HG03571 (cell line): ENCODE results near the gene NFKBIZ.
A peak's percentile ranks its signal among the peaks of the same experiment; 100 is the strongest.
"Not testable (repeated sequence)": the region's sequence is repeated elsewhere in the genome, so short reads cannot be mapped to it uniquely, and the experiment has no call there.

ENCODE experiments used
- ATAC-seq: cut with Tn5 transposase; IDR thresholded peaks from one replicate; pipeline ENCODE4 v1.9.1; 2021; ENCODE audit not compliant: unreplicated experiment

The NFKBIZ gene

GRCh38 chr3:101868534-101869464, 19.5 kb downstream of the NFKBIZ start:
- no peak for ATAC-seq

GRCh38 chr3:101870138-101870537, 20.8 kb downstream of the NFKBIZ start:
- ATAC-seq, result no peak

DNA sequence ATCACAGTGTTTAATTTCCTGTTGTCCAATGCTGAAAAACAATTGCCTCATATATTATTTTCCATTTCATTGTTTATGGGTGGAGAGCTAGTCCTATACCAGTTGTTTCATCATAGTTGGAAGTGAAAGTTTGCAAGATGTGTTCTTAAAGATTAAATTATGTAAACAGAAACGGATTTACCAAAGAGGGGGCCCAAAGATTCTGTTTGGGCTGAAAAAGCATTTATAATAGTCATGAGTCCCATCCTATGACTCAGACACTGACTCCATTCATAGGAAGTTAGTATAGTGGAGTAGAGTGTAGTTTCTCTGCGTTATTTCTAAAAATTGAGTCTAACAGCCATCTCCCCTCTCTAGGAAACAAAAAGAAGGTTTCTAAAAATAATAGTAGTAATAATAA, 24.3 kb downstream of the NFKBIZ start:
- ATAC-seq, result no peak

GRCh38 chr3:101876142-101876541, 26.8 kb downstream of the NFKBIZ start:
- no peak for ATAC-seq

- no peak for ATAC-seq
Measured at GRCh38 chr3:101878589-101878988, 29.3 kb downstream of the NFKBIZ start.

DNA sequence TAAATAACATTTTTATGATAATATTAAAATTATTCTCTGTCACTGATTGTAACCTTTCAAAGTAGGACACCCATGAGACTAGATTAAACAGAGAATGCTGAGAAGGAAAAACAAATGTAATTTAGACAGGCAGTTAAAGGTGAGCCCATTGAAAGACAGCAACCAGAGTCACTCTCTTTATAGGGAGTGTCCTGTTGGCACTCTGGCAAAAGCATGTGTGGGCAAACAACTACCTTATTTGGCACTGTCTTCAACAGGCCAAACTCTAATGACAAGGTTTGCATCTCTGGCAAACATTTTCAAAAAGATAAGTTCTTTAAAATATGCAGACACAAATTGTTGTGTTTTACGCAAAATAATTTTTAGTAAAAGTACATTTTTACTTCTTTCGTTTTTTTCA, 29.8 kb downstream of the NFKBIZ start:
- no peak for ATAC-seq

DNA sequence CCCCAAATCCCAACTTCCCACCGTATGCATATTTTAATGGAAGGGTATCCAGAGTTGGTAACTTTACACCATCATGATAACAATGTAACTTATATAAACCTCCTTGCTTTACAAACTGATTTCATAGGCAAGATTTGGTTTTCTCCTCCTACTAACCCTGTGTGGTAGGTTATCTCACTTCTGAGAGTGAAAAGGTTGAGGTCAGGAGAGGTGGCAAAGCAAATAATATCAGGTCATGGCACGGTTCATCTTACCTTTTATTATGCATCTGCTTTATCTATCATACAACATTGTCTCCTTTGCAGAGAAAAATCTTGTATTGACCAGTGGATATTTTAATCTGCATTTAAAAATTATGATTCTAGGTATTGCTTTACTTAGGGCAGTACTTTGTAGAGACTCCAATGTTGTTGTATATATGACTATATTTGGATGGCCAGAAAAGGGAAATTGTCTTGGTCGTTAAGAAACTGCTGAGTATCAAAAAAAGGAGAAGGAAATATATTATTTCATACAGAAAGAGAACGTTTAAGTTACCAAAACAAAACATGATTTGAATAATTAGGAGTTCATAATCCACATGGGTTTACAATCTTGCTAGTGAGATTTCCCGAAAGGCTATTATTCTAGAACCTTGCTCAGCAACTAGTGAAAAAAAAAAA, 30.4 kb downstream of the NFKBIZ start:
- no peak for ATAC-seq

GRCh38 chr3:101884776-101885175, 35.5 kb downstream of the NFKBIZ start:
- ATAC-seq, result no peak

DNA sequence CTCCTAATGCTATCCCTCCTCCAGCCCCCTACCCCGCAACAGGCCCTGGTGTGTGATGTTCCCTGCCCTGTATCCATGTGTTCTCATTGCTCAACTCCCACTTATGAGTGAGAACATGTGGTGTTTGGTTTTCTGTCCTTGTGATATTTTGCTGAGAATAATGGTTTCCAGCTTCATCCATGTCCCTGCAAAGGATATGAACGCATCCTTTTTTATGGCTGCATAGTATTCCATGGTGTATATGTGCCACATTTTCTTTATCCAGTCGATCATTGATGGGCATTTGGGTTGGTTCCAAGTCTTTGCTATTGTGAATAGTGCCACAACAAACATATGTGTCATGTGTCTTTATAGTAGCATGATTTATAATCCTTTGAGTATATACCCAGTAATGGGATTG, 36.3 kb downstream of the NFKBIZ start:
- ATAC-seq, result not testable (repeated sequence)

DNA sequence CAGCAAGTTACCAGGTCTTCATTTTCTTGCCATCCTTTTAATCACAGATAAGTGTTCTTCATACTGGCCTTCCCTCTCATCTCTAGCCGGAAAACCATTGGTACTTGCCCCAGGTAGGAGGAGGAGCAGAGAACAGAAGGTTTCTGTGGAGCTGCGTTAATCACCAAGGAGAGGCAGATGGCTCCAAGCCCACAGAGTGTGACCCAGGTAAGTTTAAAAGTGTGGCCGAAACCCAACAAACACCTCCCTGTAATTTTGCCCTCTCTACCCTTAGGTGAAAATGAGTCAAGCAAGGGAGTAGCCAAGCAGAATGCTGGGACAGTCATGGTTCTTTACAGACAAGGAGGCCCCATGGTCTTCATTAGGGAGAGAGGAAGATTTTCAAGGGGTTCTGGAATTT, 37.3 kb downstream of the NFKBIZ start:
- ATAC-seq, result no peak

DNA sequence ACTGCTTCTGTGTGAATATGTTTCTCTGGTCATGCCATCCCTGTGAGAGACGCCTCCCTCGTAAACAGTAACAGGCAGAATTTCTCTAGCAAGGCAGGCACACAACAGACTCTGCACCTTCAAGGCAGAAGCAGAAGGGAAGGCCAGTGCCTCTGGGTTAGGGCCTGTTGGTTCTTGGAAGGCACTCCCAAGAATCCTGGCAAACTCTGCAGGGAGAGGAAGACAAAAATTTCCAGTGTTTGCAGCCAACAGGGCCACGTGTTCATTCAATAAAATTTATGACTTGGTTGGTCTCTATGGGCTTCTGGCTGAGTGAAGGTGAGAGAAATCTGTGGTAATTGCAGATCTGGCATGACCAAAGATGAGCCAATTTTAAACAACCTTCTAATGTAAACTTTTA, 39.3 kb downstream of the NFKBIZ start:
- ATAC-seq, result no peak

- ATAC-seq, result no peak
Measured at GRCh38 chr3:101890716-101891115, 41.4 kb downstream of the NFKBIZ start.

- ATAC-seq, result no peak
Measured at GRCh38 chr3:101892648-101893047, 43.3 kb downstream of the NFKBIZ start.

GRCh38 chr3:101896083-101896757, 46.9 kb downstream of the NFKBIZ start:
- no peak for ATAC-seq

DNA sequence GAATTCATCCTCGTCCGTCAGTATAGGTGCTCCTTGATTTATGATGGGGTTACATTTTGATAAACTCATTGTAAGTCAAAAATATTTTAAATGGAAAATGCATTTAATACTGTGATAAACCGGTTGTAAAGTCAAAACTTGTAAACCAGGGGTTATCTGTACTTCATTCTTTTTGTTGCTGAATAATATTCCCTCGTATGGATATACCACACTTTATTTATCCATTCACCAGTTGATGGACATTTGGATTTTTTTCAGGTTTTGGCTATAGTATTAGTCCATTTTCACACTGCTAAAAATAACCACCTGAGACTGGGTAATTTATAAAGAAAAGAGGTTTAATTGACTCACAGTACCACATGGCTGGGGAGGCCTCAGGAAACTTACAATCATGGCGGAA, 47.7 kb downstream of the NFKBIZ start:
- ATAC-seq, result no peak

DNA sequence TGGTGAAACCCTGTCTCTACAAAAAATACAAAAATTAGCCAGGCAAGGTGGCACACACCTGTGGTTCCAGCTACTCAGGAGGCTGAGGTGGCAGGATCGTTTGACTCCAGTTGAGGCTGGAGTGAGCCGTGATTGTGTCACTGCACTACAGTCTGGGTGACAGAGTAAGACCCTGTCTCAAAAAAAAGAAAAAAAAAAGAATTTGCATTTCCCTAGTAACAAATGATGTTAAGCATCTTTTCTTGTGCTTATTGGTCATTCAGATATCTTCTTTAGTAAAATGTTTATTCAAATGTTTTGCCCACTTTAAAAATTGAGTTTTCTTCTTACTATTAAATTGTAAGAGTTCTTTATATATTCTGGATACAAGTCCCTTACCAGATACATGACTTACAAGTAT, 48.7 kb downstream of the NFKBIZ start:
- ATAC-seq, result no peak

DNA sequence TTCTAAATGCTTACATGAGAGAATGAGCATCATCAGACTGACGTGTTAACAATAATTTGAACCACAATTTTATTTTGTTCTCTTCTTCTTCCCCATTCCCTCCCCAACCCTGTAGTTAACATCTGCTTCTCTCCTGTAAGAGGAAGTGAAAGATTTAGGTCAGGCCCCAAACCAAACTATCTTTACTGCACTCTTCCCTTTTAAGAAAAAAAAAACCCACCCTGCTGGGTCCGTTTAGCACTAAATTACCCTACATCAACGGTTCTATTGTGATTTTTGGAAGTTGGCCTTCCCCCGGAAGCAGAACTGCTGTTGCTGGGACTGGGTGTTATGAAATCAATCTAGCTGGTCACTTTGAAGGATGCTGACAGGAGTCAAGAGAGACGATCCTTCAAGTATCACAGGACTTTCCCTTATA, 49.4 kb downstream of the NFKBIZ start:
- peak; percentile 82 for ATAC-seq

- ATAC-seq, result no peak
Measured at GRCh38 chr3:101900316-101900715, 51.0 kb downstream of the NFKBIZ start.

DNA sequence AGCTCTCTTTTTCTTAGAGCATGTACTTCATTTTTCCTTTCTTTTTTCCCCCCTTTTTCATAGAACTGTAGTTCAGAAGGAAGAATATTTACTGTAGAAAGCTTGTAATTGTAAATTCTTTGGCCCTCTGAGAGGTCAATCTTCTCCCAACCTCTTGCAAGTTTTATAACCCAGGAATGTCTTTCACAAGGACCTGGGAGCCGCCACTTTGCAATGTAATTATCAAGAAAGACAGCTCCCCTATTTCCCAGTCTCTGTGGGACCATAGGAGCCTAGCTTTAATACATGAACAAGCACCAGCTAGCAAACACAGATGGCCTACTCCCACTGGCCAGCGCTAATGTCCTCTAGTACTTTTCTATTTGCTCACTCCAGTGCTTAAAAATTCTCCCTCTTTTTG, 51.4 kb downstream of the NFKBIZ start:
- ATAC-seq, result no peak

DNA sequence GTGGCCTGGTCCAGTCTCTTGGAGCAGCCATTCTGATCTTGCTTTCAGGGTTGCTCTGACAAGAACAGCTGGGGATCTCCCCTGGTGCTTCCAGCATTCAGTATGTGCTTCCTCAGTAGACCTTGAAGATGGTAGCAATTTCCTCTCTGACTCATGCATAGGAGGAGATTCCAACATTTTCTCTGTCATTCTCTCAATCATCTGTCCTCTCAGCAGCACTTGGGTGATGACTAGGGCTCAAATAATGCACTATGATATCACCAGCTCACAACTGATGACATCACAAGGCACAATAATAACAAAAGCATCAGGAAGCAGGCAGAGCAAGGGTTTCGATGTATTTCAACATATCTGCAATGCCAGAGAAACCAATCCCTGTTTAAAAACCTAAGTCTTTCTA, 52.7 kb downstream of the NFKBIZ start:
- ATAC-seq, result no peak

- ATAC-seq, result no peak
Measured at GRCh38 chr3:101903451-101903871, 54.1 kb downstream of the NFKBIZ start.

DNA sequence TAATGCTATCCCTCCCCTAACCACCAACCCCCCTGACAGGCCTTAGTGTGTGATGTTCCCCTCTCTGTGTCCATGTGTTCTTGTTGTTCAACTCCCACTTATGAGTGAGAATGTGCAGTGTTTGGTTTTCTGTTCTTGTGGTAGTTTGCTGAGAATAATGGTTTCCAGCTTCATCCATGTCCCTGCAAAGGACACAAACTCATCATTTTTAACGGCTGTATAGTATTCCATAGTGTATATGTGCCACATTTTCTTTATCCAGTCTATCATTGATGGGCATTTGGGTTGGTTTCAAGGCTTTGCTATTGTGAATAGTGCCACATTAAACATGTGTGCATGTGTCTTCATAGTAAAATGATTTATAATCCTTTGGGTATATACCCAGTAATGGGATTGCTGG, 56.3 kb downstream of the NFKBIZ start:
- ATAC-seq, result not testable (repeated sequence)
